GM12801 (cell line): ENCODE results near the gene RPS27L.

ENCODE experiments used
- CTCF ChIP-seq: IDR thresholded peaks from one replicate; pipeline ENCODE4 v1.5.1; 2011; ENCODE audit warnings: control low read depth; ENCODE audit not compliant: insufficient read length; ENCODE audit errors: extremely low read depth

Gene RPS27L

GRCh38 chr15:63169788-63170187, 12.5 kb upstream of the RPS27L start:
- no peak for TF ChIP-seq CTCF

- TF ChIP-seq CTCF = no peak
Observed at GRCh38 chr15:63166219-63166618, 8.9 kb upstream of the RPS27L start.

- TF ChIP-seq CTCF = no peak
Observed at GRCh38 chr15:63165166-63165859, 8.0 kb upstream of the RPS27L start.

GRCh38 chr15:63163217-63163616, 5.9 kb upstream of the RPS27L start:
- no peak for TF ChIP-seq CTCF

- TF ChIP-seq CTCF = no peak
Observed at GRCh38 chr15:63160638-63161037, 3.4 kb upstream of the RPS27L start.

GRCh38 chr15:63157891-63158431, 684 bp upstream of the RPS27L start:
- TF ChIP-seq CTCF = no peak

- no peak for TF ChIP-seq CTCF
Observed at GRCh38 chr15:63156755-63157117, 541 bp downstream of the RPS27L start.
